ENCODE data around the gene MUSK. TPM values are rescaled to one million over a fixed set of nuclear protein-coding genes. Genes with fewer than 3 reads are reported as not detected.

MUSK gene
- total RNA-seq, 1 donor from 2014 or later: not detected

- no peaks in the 10 kb centered on the region for H3K36me3 Mint-ChIP-seq (ENCODE audit: unreplicated experiment)
- no peaks in the 10 kb centered on the region for H3K9me3 Mint-ChIP-seq (ENCODE audit: unreplicated experiment)
- H3K4me3 Mint-ChIP-seq (ENCODE audit: unreplicated experiment): no peak overlapping the region
- H3K27me3 Mint-ChIP-seq (ENCODE audit: unreplicated experiment): no peaks in the 10 kb centered on the region
- TF ChIP-seq, protein P1, sequence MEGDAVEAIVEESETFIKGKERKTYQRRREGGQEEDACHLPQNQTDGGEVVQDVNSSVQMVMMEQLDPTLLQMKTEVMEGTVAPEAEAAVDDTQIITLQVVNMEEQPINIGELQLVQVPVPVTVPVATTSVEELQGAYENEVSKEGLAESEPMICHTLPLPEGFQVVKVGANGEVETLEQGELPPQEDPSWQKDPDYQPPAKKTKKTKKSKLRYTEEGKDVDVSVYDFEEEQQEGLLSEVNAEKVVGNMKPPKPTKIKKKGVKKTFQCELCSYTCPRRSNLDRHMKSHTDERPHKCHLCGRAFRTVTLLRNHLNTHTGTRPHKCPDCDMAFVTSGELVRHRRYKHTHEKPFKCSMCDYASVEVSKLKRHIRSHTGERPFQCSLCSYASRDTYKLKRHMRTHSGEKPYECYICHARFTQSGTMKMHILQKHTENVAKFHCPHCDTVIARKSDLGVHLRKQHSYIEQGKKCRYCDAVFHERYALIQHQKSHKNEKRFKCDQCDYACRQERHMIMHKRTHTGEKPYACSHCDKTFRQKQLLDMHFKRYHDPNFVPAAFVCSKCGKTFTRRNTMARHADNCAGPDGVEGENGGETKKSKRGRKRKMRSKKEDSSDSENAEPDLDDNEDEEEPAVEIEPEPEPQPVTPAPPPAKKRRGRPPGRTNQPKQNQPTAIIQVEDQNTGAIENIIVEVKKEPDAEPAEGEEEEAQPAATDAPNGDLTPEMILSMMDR (IDR thresholded peaks at IDR 0.05; ENCODE audit: partially characterized antibody, unreplicated experiment): no peak
- H3K4me1 Mint-ChIP-seq (ENCODE audit: low read depth, unreplicated experiment): no peaks in the 10 kb centered on the region
- no peak overlapping the region for H3K27ac Mint-ChIP-seq (ENCODE audit: unreplicated experiment)
- no peak for DNase-seq
Observed at GRCh38 chr9:110669433-110669832, 842 bp downstream of the MUSK start.

DNA sequence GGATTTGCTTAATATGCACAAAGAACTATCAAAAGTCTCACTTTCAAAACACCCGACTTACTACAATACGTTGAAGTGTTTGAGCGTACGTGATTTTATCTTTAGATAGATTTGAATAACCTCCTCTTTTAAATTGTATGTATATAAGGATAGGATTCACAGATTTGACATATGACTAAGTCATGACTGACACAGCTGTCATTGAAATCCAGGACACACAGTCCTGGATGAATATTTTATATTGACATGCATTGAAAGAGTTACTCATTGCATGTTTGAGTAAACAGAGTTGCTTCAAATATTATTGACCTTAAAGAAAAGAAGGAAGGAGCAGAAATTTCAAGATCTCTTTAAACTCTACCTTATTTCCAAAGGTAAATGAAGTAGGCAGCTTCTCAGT, 3.3 kb downstream of the MUSK start:
- no peaks in the 10 kb centered on the region for H3K4me1 Mint-ChIP-seq (ENCODE audit: low read depth, unreplicated experiment)
- H3K4me3 Mint-ChIP-seq (ENCODE audit: unreplicated experiment): no peak overlapping the region
- no peak overlapping the region for H3K27ac Mint-ChIP-seq (ENCODE audit: unreplicated experiment)
- no peaks in the 10 kb centered on the region for H3K9me3 Mint-ChIP-seq (ENCODE audit: unreplicated experiment)
- no peak for DNase-seq
- no peaks in the 10 kb centered on the region for H3K36me3 Mint-ChIP-seq (ENCODE audit: unreplicated experiment)
- TF ChIP-seq, protein P1 (IDR thresholded peaks at IDR 0.05; ENCODE audit: partially characterized antibody, unreplicated experiment): no peak
- H3K27me3 Mint-ChIP-seq (ENCODE audit: unreplicated experiment): no peaks in the 10 kb centered on the region

DNA sequence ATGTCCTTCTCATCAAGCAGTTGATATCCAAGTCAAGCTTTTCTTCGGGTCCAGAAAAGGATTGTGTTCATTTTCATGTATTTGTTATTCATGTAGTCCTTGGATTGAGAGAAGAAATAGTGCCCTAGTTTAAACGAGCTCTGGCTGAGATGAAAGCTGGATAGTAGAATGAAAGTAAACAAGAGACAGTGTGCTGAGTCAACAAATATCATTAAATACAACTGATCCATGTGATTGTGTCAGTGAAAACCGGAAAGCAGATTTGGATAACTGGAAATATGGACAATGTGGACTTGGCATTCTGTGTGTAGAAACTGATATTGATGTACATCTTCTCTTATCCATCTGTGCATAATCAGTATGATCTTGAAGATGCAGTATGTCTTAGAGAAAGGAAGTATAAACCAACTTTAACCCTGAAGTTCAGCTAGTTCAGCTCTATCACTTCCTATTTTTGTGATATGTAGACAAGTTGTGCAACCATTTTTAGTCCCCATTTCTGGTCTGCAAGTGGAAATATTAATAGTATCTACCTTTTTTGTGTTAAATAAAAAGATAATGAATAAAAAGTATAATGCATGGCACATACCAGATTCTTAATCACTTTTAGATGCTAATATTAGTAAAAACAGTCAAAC, 4.4 kb downstream of the MUSK start:
- no peak for DNase-seq
- Mint-ChIP-seq H3K27ac (ENCODE audit: unreplicated experiment) (no peak overlapping the region), H3K27me3 (ENCODE audit: unreplicated experiment) (no peaks in the 10 kb centered on the region), H3K9me3 (ENCODE audit: unreplicated experiment) (no peaks in the 10 kb centered on the region), H3K4me1 (ENCODE audit: low read depth, unreplicated experiment) (no peaks in the 10 kb centered on the region), H3K36me3 (ENCODE audit: unreplicated experiment) (no peaks in the 10 kb centered on the region), H3K4me3 (ENCODE audit: unreplicated experiment) (no peak overlapping the region)
- TF ChIP-seq, protein P1 (IDR thresholded peaks at IDR 0.05; ENCODE audit: partially characterized antibody, unreplicated experiment): no peak

DNA sequence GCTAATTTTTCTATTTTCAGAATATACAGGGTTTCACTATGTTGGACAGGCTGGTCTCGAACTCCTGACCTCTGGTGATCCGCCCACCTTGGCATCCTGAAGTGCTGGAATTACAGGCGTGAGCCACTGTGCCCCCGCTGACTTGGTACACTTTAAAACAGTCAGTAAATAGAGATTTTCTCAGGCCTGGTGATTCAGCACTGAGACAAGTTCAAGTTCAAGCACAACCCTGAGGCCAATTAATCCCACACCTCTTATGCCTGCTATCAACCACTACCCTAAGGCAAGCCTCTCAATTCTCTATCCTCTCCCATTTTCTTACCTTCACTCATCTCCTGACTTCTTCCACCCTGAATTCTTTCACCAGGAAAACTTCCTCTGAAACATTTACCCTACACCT, 18.9 kb downstream of the MUSK start:
- H3K27ac Mint-ChIP-seq (ENCODE audit: unreplicated experiment): no peak overlapping the region
- no peak overlapping the region for H3K4me3 Mint-ChIP-seq (ENCODE audit: unreplicated experiment)
- H3K27me3 Mint-ChIP-seq (ENCODE audit: unreplicated experiment): no peaks in the 10 kb centered on the region
- H3K36me3 Mint-ChIP-seq (ENCODE audit: unreplicated experiment): no peaks in the 10 kb centered on the region
- no peaks in the 10 kb centered on the region for H3K9me3 Mint-ChIP-seq (ENCODE audit: unreplicated experiment)
- TF ChIP-seq, protein P1 (IDR thresholded peaks at IDR 0.05; ENCODE audit: partially characterized antibody, unreplicated experiment): no peak
- no peak for DNase-seq
- no peaks in the 10 kb centered on the region for H3K4me1 Mint-ChIP-seq (ENCODE audit: low read depth, unreplicated experiment)

- no peaks in the 10 kb centered on the region for H3K27me3 Mint-ChIP-seq (ENCODE audit: unreplicated experiment)
- H3K9me3 Mint-ChIP-seq (ENCODE audit: unreplicated experiment): no peaks in the 10 kb centered on the region
- H3K4me1 Mint-ChIP-seq (ENCODE audit: low read depth, unreplicated experiment): no peaks in the 10 kb centered on the region
- H3K27ac Mint-ChIP-seq (ENCODE audit: unreplicated experiment): no peak overlapping the region
- no peaks in the 10 kb centered on the region for H3K36me3 Mint-ChIP-seq (ENCODE audit: unreplicated experiment)
- no peak overlapping the region for H3K4me3 Mint-ChIP-seq (ENCODE audit: unreplicated experiment)
- TF ChIP-seq, protein P1 (IDR thresholded peaks at IDR 0.05; ENCODE audit: partially characterized antibody, unreplicated experiment): no peak
- no peak for DNase-seq
Observed at GRCh38 chr9:110688329-110688728, 19.7 kb downstream of the MUSK start.
